NCI-H1436 treated with DMSO at 0.1 percent for 48 hours (cell line): ENCODE data around the gene KRTAP4-16.
"Not testable (repeated sequence)": the region's sequence is repeated elsewhere in the genome, so short reads cannot be mapped to it uniquely, and the experiment has no call there.

Source experiments
- DNase-seq: peaks from one replicate; lab custom pipeline; 2025; lab: John Stamatoyannopoulos, UW

The KRTAP4-16 gene

GRCh38 chr17:41101586-41102259 lies at the start of gene KRTAP4-16:
KRTAP4-16 (minus strand) TSS chr17:41102209; CDS start chr17:41102209, 0 bp downstream.
- no peak for DNase-seq

DNA sequence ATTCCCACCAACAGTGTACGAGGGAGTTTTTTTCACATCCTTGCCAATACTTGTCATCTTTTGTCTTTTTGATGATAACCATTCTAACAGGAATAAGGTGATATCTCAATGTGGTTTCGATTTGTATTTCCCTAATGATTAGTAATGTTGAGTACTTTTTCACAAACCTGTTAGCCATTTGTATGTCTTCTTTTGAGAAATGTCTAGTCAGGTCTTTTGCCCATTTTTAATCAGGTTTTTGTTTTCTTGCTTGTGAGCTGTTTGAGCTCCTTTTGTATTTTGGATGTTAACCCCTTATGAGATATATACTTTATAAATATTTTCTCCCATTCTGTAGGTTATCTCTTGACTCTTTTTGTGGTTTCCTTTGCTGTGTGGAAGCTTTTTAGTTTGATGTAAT lies 49.5 kb upstream of the KRTAP4-16 start:
- no peak for DNase-seq

DNA sequence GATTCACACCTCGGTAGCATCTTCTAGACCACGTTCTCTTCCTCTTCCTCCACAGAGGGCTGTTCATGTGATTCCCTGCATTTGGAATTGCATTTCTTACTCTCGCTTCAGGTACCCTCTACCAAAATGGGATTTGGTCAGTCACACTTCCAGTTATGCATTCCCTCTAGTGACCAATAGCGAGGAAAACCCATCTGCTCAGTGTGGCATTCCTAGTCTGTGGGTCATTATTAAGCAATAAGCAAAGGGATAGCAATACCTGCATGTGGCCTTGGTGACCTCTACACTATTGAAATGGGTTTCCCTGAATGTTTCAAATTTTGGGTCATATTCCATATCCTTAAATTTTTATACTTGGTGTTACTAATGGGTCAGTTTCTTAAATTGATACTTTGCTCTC lies 48.0 kb upstream of the KRTAP4-16 start:
- DNase-seq = no peak

DNA sequence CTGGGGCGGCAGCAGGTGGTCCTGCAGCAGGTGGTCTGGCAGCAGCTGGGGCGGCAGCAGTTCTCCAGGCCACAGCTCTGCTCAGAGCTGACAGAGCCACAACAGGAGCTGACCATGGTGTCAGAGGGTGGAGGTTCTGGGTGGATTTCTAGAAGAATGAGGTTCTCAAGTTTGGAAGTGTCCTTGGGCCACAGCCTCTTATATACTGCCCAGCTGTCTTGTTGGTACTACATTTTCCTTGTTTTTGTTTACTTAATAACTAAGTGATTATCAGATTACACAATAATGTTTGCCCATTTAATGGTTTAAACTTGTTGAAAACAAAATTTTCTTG lies 47.6 kb upstream of the KRTAP4-16 start, which contains the start of gene KRTAP4-5:
Gene KRTAP4-5, minus strand, starts transcription at position 174 of the 334 bp plus-strand sequence. Its CDS starts 58 bp downstream, at position 116.
- no peak for DNase-seq

GRCh38 chr17:41148971-41149651 lies 47.1 kb upstream of the KRTAP4-16 start:
- DNase-seq = not testable (repeated sequence)

DNA sequence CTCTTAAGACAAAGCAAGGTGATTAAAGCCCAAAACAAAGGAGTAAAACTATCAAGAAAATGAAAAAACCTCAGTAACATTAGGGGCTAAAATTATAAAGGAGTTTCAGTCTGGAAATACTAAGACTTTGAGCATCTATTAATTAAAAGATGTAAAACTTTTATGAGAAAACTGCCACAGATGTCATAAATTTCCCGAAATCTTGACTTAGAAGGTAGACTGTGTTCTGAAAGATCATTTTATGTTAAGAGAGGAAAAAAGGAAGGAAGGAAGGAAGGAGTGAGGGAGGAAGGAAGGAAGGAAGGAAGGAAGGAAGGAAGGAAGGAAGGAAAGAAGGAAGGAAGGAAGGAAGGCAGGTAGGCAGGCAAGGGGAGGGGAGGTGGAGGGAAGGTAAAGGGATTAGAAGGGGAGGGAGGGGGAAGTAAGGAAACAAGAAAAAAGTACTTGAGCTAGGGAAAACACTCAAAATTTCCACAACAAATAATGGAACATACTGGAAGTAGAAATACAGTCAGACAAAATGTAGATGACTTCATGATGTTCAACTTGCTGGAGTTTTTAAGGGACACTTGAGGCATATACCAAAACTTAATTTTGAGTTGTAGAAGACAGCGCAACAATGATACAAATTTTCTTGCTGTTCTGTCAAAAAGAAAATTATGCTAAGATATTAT lies 45.7 kb upstream of the KRTAP4-16 start:
- no peak for DNase-seq

GRCh38 chr17:41145261-41145660 lies 43.3 kb upstream of the KRTAP4-16 start:
- no peak for DNase-seq

- DNase-seq = no peak
Measured at GRCh38 chr17:41144846-41145245, 42.8 kb upstream of the KRTAP4-16 start.

GRCh38 chr17:41141361-41141760 lies 39.4 kb upstream of the KRTAP4-16 start:
- no peak for DNase-seq

DNA sequence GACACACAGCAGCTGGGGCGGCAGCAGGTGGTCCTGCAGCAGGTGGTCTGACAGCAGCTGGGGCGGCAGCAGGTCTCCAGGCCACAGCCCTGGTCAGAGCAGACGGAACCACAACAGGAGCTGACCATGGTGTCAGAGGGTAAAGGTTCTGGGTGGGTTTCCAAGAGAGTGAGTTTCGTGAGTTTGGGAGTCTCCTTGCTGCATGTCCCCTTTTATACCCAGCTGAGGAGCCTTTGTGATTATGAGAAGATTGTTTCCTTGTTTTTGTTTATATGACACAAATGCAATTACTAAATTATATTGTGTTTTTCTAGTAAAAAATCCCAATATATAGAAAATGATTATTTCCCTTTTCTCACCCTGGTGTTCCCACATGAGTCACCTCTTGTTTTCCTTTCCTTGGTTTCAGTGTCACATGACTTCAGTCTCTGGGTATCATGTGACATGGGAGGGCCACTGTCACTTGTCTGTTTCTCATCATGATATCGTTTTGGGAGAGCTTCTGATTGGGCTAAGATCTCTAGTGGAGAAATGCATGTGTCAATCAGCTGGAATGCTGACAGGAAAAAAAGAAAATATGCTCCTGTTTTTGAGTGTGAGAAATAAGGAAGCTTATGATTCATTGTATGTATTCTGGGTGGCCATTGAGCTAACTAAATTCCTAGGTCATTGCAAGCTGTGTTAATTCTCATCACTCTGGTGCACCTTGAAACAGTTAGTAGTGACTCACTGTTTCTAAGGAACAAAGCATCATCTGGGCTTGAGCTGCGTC lies 38.5 kb upstream of the KRTAP4-16 start, which contains the start of gene KRTAP4-6:
Gene KRTAP4-6, minus strand, starts transcription at position 185 of the 772 bp plus-strand sequence. Its CDS starts 57 bp downstream, at position 128.
- DNase-seq = no peak

DNA sequence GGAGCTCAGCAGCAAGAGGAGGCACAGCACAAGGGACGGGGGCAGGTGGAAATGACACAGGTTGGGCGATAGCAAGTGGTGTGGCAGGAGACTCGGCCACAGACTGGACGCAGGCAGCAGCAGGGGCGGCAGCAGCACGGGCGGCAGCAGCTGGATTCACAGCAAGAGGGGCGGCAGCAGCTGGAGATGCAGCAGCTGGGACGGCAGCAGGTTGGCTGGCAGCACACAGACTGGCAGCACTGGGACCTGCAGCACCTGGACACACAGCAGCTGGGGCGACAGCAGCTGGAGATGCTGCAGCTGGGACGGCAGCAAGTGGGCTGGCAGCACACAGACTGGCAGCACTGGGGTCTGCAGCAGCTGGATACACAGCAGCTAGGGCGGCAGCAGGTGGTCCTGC lies 37.9 kb upstream of the KRTAP4-16 start:
- not testable (repeated sequence) for DNase-seq

DNA sequence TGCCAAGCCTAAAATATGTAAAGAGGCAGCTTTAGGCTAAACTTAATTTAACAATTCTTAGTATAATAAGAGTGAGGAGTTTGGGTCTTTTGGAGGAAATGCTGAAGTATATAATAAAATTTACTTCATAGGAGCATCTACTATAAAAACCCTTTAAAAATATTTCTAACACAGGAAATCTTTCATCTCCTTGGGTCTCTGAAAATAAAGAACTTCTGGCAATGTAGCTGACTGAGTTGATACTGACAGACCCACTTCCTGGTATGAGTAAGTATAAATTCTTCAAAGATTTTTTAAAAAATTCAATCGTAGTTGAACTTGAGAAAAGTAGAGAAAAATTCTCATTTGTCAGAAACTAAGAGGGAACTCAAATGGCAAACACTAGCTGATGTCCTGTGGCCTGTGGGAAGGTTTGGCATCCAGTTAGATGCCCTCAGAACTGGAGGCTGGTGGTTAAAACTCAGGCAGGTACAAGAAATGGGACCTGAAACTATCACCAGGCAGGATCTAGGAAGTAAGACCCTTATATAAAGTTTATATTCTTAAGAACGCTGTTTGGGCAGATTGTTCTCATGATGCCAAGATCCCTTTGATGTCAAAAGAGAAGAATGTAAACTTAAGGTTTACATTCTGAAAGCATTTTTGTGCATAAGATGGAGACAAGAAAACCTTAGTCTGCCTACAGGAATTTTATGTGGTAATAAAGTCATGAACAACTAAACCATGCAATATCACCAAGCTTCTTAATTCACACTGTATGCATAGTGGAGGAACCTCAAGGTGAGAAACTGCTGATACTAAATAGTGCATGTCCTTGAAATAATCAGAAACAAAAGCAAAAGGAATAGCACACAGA lies 32.1 kb upstream of the KRTAP4-16 start:
- DNase-seq = no peak

DNA sequence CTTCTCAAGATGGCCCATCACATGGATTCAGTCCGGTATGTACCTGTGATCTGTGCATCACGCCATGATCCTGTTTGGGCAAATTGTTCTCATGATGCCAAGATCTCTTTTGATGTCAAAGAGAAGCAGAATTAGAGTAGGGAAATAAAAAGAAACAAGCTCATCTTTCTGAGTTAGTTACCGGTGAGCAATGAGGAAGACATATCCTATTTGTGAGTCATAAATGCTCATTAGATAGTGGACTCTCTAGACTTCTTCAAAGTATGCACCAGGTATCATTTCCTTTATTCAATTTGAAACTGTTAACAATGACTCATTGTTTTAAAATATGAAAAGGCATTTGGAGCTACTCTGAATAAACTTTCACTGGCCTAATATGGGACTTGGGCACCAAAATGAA lies 30.0 kb upstream of the KRTAP4-16 start:
- DNase-seq = no peak

DNA sequence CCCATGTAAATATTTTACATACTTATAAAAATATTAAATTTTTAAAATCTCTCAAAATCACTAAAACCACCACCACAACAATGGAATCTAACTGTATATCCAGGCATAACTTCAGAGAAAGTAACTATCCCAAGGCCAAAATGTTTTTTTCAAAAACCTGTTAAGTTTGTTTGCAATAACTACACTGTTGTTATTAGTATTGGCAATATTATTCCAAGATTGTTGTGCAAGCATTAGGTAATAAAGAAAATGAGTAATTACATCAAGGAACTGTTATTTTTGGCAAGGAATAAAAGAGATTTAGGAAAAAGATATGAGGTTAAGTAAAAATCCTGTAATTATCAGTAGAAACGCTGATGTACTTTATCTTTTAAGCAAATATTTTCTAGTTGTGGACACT lies 25.4 kb upstream of the KRTAP4-16 start:
- DNase-seq = no peak

GRCh38 chr17:41126412-41126811 lies 24.4 kb upstream of the KRTAP4-16 start:
- DNase-seq = no peak

GRCh38 chr17:41125064-41125463 lies 23.1 kb upstream of the KRTAP4-16 start:
- DNase-seq = no peak

DNA sequence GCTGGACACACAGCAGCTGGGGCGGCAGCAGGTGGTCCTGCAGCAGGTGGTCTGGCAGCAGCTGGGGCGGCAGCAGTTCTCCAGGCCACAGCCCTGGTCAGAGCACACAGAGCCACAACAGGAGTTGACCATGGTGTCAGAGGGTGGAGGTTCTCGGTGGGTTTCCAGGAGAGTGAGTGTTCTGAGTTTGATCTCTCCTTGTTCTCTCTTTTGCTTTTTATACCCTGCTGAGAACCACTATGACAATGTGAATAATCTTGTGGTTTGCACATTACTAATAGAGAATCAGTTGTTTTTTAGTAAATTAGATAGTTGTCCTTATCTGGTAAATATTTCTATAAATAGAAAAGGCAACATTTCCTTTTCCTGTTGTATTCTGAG lies 22.0 kb upstream of the KRTAP4-16 start, which contains the start of gene KRTAP4-12:
Gene KRTAP4-12, minus strand, starts transcription at position 192 of the 381 bp plus-strand sequence. Its CDS starts 60 bp downstream, at position 132.
- not testable (repeated sequence) for DNase-seq

DNA sequence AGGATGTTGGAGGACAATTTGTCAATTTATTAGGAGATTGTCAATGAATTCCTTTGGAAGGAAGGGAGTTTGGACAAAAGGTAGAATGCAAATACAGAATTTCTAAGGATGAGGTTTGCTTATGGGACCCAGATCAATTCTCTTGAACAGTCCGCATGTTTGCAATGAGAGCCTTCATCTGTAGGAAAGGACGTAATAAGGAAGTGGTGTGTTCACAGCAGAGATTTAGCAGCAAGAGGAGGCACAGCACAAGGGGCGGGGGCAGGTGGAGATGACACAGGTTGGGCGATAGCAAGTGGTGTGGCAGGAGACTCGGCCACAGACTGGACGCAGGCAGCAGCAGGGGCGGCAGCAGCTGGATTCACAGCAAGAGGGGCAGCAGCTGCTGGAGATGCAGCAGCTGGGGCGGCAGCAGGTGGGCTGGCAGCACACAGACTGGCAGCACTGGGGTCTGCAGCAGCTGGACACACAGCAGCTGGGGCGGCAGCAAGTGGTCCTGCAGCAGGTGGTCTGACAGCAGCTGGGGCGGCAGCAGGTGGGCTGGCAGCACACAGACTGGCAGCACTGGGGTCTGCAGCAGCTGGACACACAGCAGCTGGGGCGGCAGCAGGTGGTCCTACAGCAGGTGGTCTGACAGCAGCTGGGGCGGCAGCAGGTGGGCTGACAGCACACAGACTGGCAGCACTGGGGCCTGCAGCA lies 21.4 kb upstream of the KRTAP4-16 start:
- DNase-seq = not testable (repeated sequence)

DNA sequence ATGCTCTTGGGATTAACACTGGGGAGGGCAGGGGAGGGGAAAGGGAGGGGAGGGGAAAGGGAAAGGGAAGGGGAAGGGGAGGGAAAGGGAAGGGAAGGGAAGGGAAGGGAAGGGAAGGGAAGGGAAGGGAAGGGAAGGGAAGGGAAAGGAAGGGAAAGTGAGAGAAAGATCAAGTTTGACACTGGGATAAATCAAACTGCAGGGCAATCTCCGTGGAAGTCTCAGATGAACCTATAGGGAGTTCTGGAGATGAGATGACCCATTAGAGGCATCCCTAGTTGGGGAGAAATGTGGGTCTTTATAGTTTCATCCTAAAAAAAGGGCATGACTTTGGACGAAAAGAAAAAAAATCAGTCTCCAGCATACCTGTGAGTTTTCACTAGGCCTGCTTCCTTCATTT lies 19.7 kb upstream of the KRTAP4-16 start:
- no peak for DNase-seq
